A549 (cell line): Measurements from ENCODE around the gene VAT1. TPM values are rescaled to one million over a fixed set of nuclear protein-coding genes. Genes with fewer than 3 reads are reported as not detected.
A peak's percentile ranks its signal among the peaks of the same experiment; 100 is the strongest.

Experiments used
- ATAC-seq, 2 experiments: fragments of 200-7000 bp in 1 of 2; fragments of >200 bp in 1 of 2; cut with Nextera tagmentation in 1 of 2; cut with Tn5 transposase in 1 of 2; 3 replicates each; pipeline versions ENCODE4 v1.8.0 to v1.9.1; 2018 to 2020; ENCODE audit warnings: mild to moderate bottlenecking in 1 of 2, moderate library complexity in 1 of 2
- CTCF ChIA-PET: fragments of 300-600 bp; sonication (Branson Sonifier 250); formaldehyde crosslinking; extraction: SDS; loops from one replicate; lab custom pipeline; 2021; ENCODE audit warnings: antibody characterized with exemption, inconsistent platforms; lab: Yijun Ruan, JAX
- POLR2A ChIA-PET: fragments of 350-600 bp; formaldehyde crosslinking; extraction: SDS; loops from one replicate; lab custom pipeline; 2021; ENCODE audit warnings: antibody characterized with exemption, inconsistent platforms; lab: Yijun Ruan, JAX
- DNase-seq, 2 experiments: peaks; one replicate each; pipeline versions ENCODE4 v3.0.0 to v3.0.0-alpha.2; 2011 to 2016; ENCODE audit warnings: low read depth in 1 of 2, low spot score in 1 of 2
- FAIRE-seq: peaks from 2 replicates; lab custom pipeline; 2011; peaks lifted over from hg19 to GRCh38; lab: Jason Lieb, UNC
- H3K27ac ChIP-seq, 2 experiments: fragments of >200 bp; sonication (Bioruptor Twin); formaldehyde crosslinking; 3 replicates each; pipeline ENCODE4 v1.5.1; 2016 to 2017
- H3K4me1 ChIP-seq: fragments of >200 bp; sonication (Bioruptor Twin); formaldehyde crosslinking; 3 replicates; pipeline ENCODE4 v1.6.1; 2016
- H3K4me2 ChIP-seq: fragments of >200 bp; sonication (Bioruptor Twin); formaldehyde crosslinking; 3 replicates; pipeline ENCODE4 v1.6.1; 2016
- H3K4me3 ChIP-seq: fragments of >200 bp; sonication (Bioruptor Twin); formaldehyde crosslinking; 3 replicates; pipeline ENCODE4 v1.5.1; 2016
- H3K9me3 ChIP-seq: fragments of >200 bp; sonication (Bioruptor Twin); formaldehyde crosslinking; 3 replicates; pipeline ENCODE4 v1.6.1; 2016
- BHLHE40 ChIP-seq: IDR thresholded peaks from 2 replicates; pipeline ENCODE4 v1.6.1; 2012; ENCODE audit warnings: low read depth, low read length, inconsistent platforms
- CHD2 ChIP-seq: fragments of 150-350 bp; IDR thresholded peaks from 2 replicates; pipeline ENCODE4 v1.6.1; 2014; ENCODE audit warnings: low read length; ENCODE audit not compliant: partially characterized antibody
- EHMT2 ChIP-seq: fragments of 200-600 bp; sonication (generic); IDR thresholded peaks from 2 replicates; pipeline ENCODE4 v1.6.1; 2016; ENCODE audit warnings: antibody characterized with exemption, low read depth, mild to moderate bottlenecking, moderate library complexity
- FOSL2 ChIP-seq, 2 experiments: fragments of 450-650 bp in 1 of 2; fragments of >200 bp in 1 of 2; sonication (Bioruptor Twin) in 1 of 2; formaldehyde crosslinking; IDR thresholded peaks; 2 replicates each; pipeline versions ENCODE4 v1.5.0 to v1.6.1; 2016 to 2020; ENCODE audit warnings: mild to moderate bottlenecking in 1 of 2, moderate library complexity in 1 of 2
- HES2 ChIP-seq: fragments of >200 bp; sonication (Bioruptor Twin); formaldehyde crosslinking; IDR thresholded peaks from 2 replicates; pipeline ENCODE4 v1.6.1; 2016
- HMGXB4 ChIP-seq: fragments of 250-450 bp; sonication (Bioruptor Pico); IDR thresholded peaks from 2 replicates; pipeline ENCODE4 v1.5.0; 2021; ENCODE audit warnings: mild to moderate bottlenecking, moderate library complexity, borderline replicate concordance
- HOXB13 ChIP-seq: fragments of 250-450 bp; sonication (Bioruptor Pico); IDR thresholded peaks from 2 replicates; pipeline ENCODE4 v1.5.0; 2020; ENCODE audit warnings: low read depth, mild to moderate bottlenecking, moderate library complexity
- HOXB5 ChIP-seq: fragments of 250-450 bp; sonication (Bioruptor Pico); IDR thresholded peaks from 2 replicates; pipeline ENCODE4 v1.5.0; 2020; ENCODE audit warnings: mild to moderate bottlenecking, moderate library complexity
- JUN ChIP-seq, 2 experiments: fragments of >200 bp; sonication (Bioruptor Twin); formaldehyde crosslinking; IDR thresholded peaks; 2 replicates in 1 of 2; 3 replicates in 1 of 2; pipeline ENCODE4 v1.6.1; 2016 to 2017
- MAFK ChIP-seq: fragments of 450-650 bp; IDR thresholded peaks from 2 replicates; pipeline ENCODE4 v1.6.1; 2014; ENCODE audit not compliant: partially characterized antibody
- MAZ ChIP-seq: fragments of 150-350 bp; IDR thresholded peaks from 2 replicates; pipeline ENCODE4 v1.6.1; 2014; ENCODE audit warnings: antibody characterized with exemption, low read depth, low read length, borderline replicate concordance
- NPAS2 ChIP-seq: fragments of 250-450 bp; sonication (Bioruptor Pico); IDR thresholded peaks from 2 replicates; pipeline ENCODE4 v1.8.0; 2022; ENCODE audit warnings: mild to moderate bottlenecking, moderate library complexity, borderline replicate concordance
- PBX3 ChIP-seq: IDR thresholded peaks from 2 replicates; pipeline ENCODE4 v1.6.1; 2012
- PHF8 ChIP-seq: fragments of 200-600 bp; sonication (generic); IDR thresholded peaks from 2 replicates; pipeline ENCODE4 v1.6.1; 2016; ENCODE audit warnings: low read depth, mild to moderate bottlenecking, antibody characterized with exemption, moderate library complexity, borderline replicate concordance
- POLR2A ChIP-seq: IDR thresholded peaks from 2 replicates; pipeline ENCODE4 v1.6.1; 2012; ENCODE audit warnings: mild to moderate bottlenecking, low read length
- RFX5 ChIP-seq: fragments of 450-650 bp; IDR thresholded peaks from 2 replicates; pipeline ENCODE4 v1.7.1; 2014; ENCODE audit warnings: antibody characterized with exemption, mild to moderate bottlenecking, moderate library complexity
- TP53 ChIP-seq: fragments of 250-450 bp; sonication (Bioruptor Pico); IDR thresholded peaks from 2 replicates; pipeline ENCODE4 v1.5.0; 2021; ENCODE audit warnings: mild to moderate bottlenecking, moderate library complexity
- ZSCAN20 ChIP-seq: fragments of 250-450 bp; sonication (Bioruptor Pico); IDR thresholded peaks from 2 replicates; pipeline ENCODE4 v1.8.0; 2022; ENCODE audit warnings: mild to moderate bottlenecking, moderate library complexity
- WGBS: methylation state at CpG from one replicate; pipeline ENCODE4 v1.1.6; 2017; ENCODE audit errors: missing lambda C conversion rate; 5-methylcytosine and 5-hydroxymethylcytosine counted together
- polyA plus RNA-seq, 4 experiments: library from polyadenylated mRNA; depleted of rRNA in 3 of 4; stranded (reverse); fragments of >200 nt; fragmentation: RNase III in 1 of 4; extraction: RNeasy Plus Mini Kit Qiagen cat#74134 plus additional on column Dnase treatment in 1 of 4; gene quantifications; 2 replicates in 3 of 4; 3 replicates in 1 of 4; pipeline ENCODE4 v1.2.3, GENCODE V29; 2011 to 2017
- TF ChIP-seq, protein P1 (sequence below): IDR thresholded peaks from 2 replicates; pipeline ENCODE4 v1.6.1; 2012; ENCODE audit warnings: low read depth, borderline replicate concordance
- TF ChIP-seq, protein P2 (sequence below): IDR thresholded peaks from 2 replicates; pipeline ENCODE4 v1.6.1; 2012
- TF ChIP-seq, protein P3 (sequence below): fragments of 200-600 bp; sonication (generic); IDR thresholded peaks from 2 replicates; pipeline ENCODE4 v1.6.1; 2016; ENCODE audit warnings: antibody characterized with exemption, mild to moderate bottlenecking, moderate library complexity
- TF ChIP-seq, protein P4 (sequence below): fragments of 450-650 bp; IDR thresholded peaks from 2 replicates; pipeline ENCODE4 v1.6.1; 2014; ENCODE audit warnings: antibody characterized with exemption

Gene VAT1
- polyA plus RNA-seq, 2 of the 4 experiments (the other 2 are of a cell fraction): 153 to 167 TPM

DNA sequence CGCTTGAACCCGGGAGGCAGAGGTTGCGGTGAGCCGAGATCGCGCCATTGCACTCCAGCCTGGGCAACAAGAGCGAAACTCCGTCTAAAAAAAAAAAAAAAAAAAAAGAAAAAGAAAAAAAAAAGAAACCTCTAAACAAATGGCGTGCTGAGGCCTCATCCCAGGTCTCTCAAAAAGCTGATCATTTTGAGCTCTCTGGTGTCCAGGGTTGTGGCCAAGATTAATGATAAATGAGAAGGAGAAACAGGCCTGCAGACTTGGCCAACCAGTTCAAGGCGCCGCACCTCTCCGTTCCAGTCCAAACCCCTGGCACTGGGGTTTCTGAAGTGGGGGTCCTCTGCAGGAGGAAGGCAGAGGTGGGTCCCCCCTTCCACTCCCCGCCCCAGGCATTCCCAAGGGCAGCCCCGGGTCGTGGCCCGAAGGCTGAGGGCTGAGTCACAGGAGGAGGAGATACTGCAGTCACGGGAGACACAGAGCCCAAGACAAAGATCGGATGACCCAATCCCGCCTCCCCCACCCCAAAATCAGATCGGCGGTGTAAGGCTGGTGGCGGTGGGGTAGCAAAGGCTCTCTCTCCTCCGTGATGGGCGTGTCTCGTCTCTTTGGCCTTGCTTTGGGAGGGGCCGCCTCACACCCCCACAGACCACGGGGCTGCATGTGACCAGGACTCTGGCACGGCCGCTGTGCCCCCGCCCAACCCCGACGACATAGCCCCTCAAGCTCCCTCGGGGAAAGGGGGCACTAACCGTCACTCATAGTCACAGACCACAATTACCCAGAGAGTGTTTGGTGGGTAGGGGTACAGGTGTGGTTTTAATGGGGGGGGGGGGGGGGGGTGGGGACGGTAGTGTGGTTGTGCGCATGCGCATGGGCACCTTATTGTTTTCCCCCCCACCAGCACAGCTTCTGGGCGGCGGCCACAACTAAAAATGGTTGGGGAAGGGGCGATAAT, 1.1 kb downstream of the VAT1 start:
- DNase-seq: peak; percentile 70 to 89
- POLR2A ChIA-PET: interaction anchor here (0.8 to 6.0 kb wide), 5 partner anchors 14 to 311 kb away, joined by 3 to 40 read pairs (median 7); partner anchors contain the start of genes IFI35 and RPL27

DNA sequence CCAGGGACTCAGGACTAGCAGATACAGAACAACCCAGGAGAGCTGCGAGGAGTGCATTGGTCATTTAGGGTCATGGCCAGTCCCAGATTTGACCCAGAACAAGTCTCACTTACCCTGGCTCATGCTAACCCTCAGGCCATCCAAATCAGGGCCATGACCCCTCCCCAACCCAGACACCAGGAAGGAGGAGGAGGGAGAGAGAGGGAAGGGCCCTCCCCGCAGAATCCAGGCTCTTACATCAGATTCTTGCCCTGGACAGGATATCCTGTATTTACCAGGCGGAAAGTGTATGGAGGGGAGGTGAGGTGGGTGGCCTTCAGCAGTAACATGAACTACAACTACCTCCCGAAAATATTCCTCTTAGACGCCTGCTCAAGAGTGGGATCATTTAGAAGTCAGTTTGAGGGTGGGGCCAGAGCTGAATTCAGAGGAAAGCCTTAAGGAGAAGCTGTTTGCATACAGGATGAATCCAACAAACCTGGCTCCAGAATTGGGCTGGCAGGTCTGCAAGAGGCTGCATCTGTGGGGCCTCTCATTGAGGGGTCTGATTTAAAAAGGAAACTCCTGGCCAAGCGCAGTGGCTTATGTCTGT, 2.1 kb downstream of the VAT1 start:
- 78% methylated on average over 5 of the region's 6 CpGs for WGBS
- Histone ChIP-seq H3K4me2 (peak overlapping the region; percentile 98), H3K27ac (peak overlapping the region; percentile 6 to 92; a peak in 4 of 6 replicates), H3K4me3 (no peak overlapping the region), H3K4me1 (peaks cover 29% of the 10 kb centered on the region), H3K9me3 (no peaks in the 10 kb centered on the region)
- CTCF ChIA-PET: interaction anchor here (1.0 to 3.1 kb wide), 4 partner anchors 7 to 22 kb away, joined by 3 to 11 read pairs (median 7); partner anchors contain the start of gene RPL27
- no peak for DNase-seq
- no peak for FAIRE-seq
- POLR2A ChIA-PET: interaction anchor here (1.1 to 6.0 kb wide), 3 partner anchors 13 to 296 kb away, joined by 3 to 40 read pairs (median 14); partner anchors contain the start of genes IFI35 and RPL27
- no peak for ATAC-seq
- TF ChIP-seq PHF8 (no peak), MAFK (no peak), ZSCAN20 (CRISPR knock-in tag) (no peak), BHLHE40 (no peak), NPAS2 (CRISPR knock-in tag) (no peak), HOXB13 (CRISPR knock-in tag) (no peak), HOXB5 (no peak), RFX5 (no peak), HES2 (no peak), HMGXB4 (CRISPR knock-in tag) (no peak), TP53 (CRISPR knock-in tag) (no peak)
- TF ChIP-seq, protein P1, sequence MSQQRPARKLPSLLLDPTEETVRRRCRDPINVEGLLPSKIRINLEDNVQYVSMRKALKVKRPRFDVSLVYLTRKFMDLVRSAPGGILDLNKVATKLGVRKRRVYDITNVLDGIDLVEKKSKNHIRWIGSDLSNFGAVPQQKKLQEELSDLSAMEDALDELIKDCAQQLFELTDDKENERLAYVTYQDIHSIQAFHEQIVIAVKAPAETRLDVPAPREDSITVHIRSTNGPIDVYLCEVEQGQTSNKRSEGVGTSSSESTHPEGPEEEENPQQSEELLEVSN: no peak
- TF ChIP-seq, protein P2, sequence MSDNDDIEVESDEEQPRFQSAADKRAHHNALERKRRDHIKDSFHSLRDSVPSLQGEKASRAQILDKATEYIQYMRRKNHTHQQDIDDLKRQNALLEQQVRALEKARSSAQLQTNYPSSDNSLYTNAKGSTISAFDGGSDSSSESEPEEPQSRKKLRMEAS: no peak
- TF ChIP-seq, protein P3, sequence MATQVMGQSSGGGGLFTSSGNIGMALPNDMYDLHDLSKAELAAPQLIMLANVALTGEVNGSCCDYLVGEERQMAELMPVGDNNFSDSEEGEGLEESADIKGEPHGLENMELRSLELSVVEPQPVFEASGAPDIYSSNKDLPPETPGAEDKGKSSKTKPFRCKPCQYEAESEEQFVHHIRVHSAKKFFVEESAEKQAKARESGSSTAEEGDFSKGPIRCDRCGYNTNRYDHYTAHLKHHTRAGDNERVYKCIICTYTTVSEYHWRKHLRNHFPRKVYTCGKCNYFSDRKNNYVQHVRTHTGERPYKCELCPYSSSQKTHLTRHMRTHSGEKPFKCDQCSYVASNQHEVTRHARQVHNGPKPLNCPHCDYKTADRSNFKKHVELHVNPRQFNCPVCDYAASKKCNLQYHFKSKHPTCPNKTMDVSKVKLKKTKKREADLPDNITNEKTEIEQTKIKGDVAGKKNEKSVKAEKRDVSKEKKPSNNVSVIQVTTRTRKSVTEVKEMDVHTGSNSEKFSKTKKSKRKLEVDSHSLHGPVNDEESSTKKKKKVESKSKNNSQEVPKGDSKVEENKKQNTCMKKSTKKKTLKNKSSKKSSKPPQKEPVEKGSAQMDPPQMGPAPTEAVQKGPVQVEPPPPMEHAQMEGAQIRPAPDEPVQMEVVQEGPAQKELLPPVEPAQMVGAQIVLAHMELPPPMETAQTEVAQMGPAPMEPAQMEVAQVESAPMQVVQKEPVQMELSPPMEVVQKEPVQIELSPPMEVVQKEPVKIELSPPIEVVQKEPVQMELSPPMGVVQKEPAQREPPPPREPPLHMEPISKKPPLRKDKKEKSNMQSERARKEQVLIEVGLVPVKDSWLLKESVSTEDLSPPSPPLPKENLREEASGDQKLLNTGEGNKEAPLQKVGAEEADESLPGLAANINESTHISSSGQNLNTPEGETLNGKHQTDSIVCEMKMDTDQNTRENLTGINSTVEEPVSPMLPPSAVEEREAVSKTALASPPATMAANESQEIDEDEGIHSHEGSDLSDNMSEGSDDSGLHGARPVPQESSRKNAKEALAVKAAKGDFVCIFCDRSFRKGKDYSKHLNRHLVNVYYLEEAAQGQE: no peak

More for the DNA sequence above, 1.1 kb downstream of the VAT1 start:
- TF ChIP-seq HOXB5 (0 out of 2 replicates have a peak, but pooled peaks have one; percentile 48), JUN (IDR thresholded peaks at IDR 0.05) (peak in 1 of 2 experiments; percentile 29; a peak in 1 of 5 replicates), FOSL2 (IDR thresholded peaks at IDR 0.05) (no peak), FOSL2 (CRISPR knock-in tag; IDR thresholded peaks at IDR 0.05) (peak; percentile 81), BHLHE40 (peak; percentile 37; the same call in 1 of the 2 replicates), CHD2 (no peak), PBX3 (no peak), EHMT2 (no peak), POLR2A (0 out of 2 replicates have a peak, but pooled peaks have one; percentile 21), MAZ (no peak)
- TF ChIP-seq, protein P4, sequence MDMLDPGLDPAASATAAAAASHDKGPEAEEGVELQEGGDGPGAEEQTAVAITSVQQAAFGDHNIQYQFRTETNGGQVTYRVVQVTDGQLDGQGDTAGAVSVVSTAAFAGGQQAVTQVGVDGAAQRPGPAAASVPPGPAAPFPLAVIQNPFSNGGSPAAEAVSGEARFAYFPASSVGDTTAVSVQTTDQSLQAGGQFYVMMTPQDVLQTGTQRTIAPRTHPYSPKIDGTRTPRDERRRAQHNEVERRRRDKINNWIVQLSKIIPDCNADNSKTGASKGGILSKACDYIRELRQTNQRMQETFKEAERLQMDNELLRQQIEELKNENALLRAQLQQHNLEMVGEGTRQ: peak; percentile 72
- TF ChIP-seq, protein P2: peak; percentile 55; the same call in 1 of the 2 replicates
- H3K27ac ChIP-seq: peak overlapping the region; percentile 91 to 92
- no peak for FAIRE-seq
- CTCF ChIA-PET: interaction anchor here (0.6 to 3.1 kb wide), 7 partner anchors 8 to 551 kb away, joined by 3 to 11 read pairs (median 7); partner anchors contain the start of gene RPL27
- H3K4me3 ChIP-seq: peak overlapping the region; percentile 69
- H3K4me1 ChIP-seq: peaks cover 29% of the 10 kb centered on the region
- no peaks in the 10 kb centered on the region for H3K9me3 ChIP-seq
- peak overlapping the region; percentile 98 for H3K4me2 ChIP-seq
- ATAC-seq: peak; percentile 49 to 58
- WGBS: 24% methylated on average over 39 of the region's 40 CpGs
